CD4-positive, alpha-beta T cell treated with Interleukin-6 at 100 ng/mL for 8 hours (primary cell): Measurements from ENCODE around the gene UTS2B.

Experiments used
- DNase-seq: peaks from one replicate; pipeline ENCODE4 v3.0.0-alpha.2; 2020; ENCODE audit warnings: mixed read lengths, low spot score

The UTS2B gene

GRCh38 chr3:191321019-191321767 is 9.1 kb downstream of the UTS2B start:
- no peak for DNase-seq

GRCh38 chr3:191320316-191320715 is 10.0 kb downstream of the UTS2B start:
- DNase-seq, result no peak

- DNase-seq, result no peak
These were observed 13.3 kb downstream of the UTS2B start for GRCh38 chr3:191316876-191317603.

GRCh38 chr3:191314109-191314728 is 16.1 kb downstream of the UTS2B start:
- DNase-seq, result no peak

- DNase-seq, result no peak
These were observed 17.0 kb downstream of the UTS2B start for GRCh38 chr3:191313296-191313695.

- DNase-seq, result no peak
These were observed 23.0 kb downstream of the UTS2B start for GRCh38 chr3:191307341-191307740.

- no peak for DNase-seq
These were observed 23.9 kb downstream of the UTS2B start for GRCh38 chr3:191306428-191306827.

- no peak for DNase-seq
These were observed 26.7 kb downstream of the UTS2B start for GRCh38 chr3:191303596-191303995.

GRCh38 chr3:191302451-191302850 is 27.9 kb downstream of the UTS2B start:
- DNase-seq, result no peak

GRCh38 chr3:191301782-191302411 is 28.4 kb downstream of the UTS2B start:
- no peak for DNase-seq

- DNase-seq, result no peak
These were observed 29.3 kb downstream of the UTS2B start for GRCh38 chr3:191301017-191301416.

- no peak for DNase-seq
These were observed 29.9 kb downstream of the UTS2B start for GRCh38 chr3:191300422-191300821.

- no peak for DNase-seq
These were observed 31.5 kb downstream of the UTS2B start for GRCh38 chr3:191298846-191299245.

- DNase-seq, result no peak
These were observed 34.2 kb downstream of the UTS2B start for GRCh38 chr3:191296041-191296541.

GRCh38 chr3:191294291-191294690 is 36.0 kb downstream of the UTS2B start:
- no peak for DNase-seq

GRCh38 chr3:191292243-191293015 is 37.9 kb downstream of the UTS2B start:
- no peak for DNase-seq

- DNase-seq, result peak; percentile 1
These were observed 39.9 kb downstream of the UTS2B start for GRCh38 chr3:191290311-191291025.

GRCh38 chr3:191283400-191283799 is 46.9 kb downstream of the UTS2B start:
- no peak for DNase-seq

- no peak for DNase-seq
These were observed 47.8 kb downstream of the UTS2B start for GRCh38 chr3:191282251-191283185.

- no peak for DNase-seq
These were observed 49.4 kb downstream of the UTS2B start for GRCh38 chr3:191280882-191281281.
